LHCN-M2 (cell line): ENCODE measurements around the gene TPR. TPM values are rescaled to one million over a fixed set of nuclear protein-coding genes. Genes with fewer than 3 reads are reported as not detected.
A peak's percentile ranks its signal among the peaks of the same experiment; 100 is the strongest.
"Not testable (repeated sequence)": the region's sequence is repeated elsewhere in the genome, so short reads cannot be mapped to it uniquely, and the experiment has no call there.

ENCODE experiments used
- DNase-seq: peaks from one replicate; pipeline ENCODE4 v3.0.0-alpha.2; 2012; ENCODE audit warnings: low read depth
- polyA plus RNA-seq: library from polyadenylated mRNA; unstranded; fragments of >200 nt; gene quantifications from one replicate; pipeline ENCODE4 v1.2.1, GENCODE V29; 2012; ENCODE audit warnings: missing spikeins
- total RNA-seq: library from RNA; depleted of rRNA; stranded (reverse); fragments of >200 nt; gene quantifications from 2 replicates; pipeline ENCODE4 v1.2.3, GENCODE V29; 2014; rRNA removed

TPR gene
- 53.7 and 75.6 TPM in 2 replicates for total RNA-seq
- polyA plus RNA-seq: 10.9 TPM

DNA sequence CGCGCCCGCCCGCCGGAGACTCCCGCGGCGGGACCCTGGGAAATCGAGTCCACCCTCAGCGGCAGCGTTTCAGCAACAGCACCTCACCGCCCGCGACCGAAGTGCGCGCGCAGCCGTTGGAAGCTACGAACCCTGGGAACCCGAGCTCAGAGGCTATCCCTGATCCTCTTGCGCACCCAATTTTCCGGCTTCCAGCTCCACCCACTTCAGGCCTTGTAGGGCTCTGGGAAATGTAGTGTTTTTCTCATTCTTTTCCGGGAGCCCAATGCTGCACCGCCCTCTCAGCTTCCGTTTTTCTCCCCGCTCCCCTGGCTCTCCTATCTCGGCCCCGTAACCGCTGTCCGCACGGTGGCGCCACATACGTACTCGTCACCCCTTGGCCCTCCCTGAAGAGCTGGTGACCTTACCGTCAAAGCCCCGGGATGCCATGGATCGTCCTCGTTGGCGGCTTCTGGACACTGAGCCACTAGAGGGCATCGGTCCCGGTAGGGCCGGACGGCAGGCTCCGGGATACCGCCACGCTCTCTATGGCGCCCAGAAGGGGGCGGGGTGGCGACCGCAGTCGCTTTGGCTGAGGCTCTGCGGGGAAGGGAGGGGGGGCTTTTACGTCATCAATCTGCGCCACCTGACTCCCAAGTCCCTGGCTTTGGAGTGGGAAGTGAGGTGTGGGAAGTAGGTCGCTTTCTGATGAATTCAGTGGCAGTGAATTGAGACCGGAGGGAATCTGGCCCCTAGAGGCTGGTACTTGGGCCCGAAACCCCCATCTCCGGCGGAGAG is at the start of gene TPR, which contains the start of gene ODR4:
TPR (minus strand) TSS at position 102 of the 777 bp plus-strand sequence. CDS start 225 bp downstream, outside the sequence.
ODR4 (plus strand) TSS at position 687 of the 777 bp plus-strand sequence. CDS start 3,948 bp downstream, outside the sequence.
- peak; percentile 99 for DNase-seq

GRCh38 chr1:186424539-186424938 is 49.5 kb upstream of the TPR start:
- peak; percentile 92 for DNase-seq

GRCh38 chr1:186421446-186421845 is 46.4 kb upstream of the TPR start:
- DNase-seq: no peak

DNA sequence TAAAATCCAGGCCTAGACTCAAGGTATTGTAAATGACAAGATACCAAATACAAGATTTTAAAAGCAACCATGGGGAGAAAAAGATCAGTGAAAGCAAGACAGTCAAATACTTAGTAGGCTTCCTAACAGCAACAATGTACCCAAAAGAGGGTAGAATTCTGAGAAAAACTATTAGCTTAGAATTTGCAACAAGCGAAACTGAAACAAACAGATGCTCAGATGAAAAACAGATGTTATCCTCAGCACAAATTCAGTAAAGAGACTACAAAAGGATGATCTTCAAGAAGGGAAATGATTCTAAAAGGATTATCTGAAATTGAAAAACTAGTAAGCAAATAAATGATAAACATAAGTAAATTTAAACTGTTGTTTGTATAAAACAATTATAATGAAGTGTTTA is 45.9 kb upstream of the TPR start:
- no peak for DNase-seq

- no peak for DNase-seq
Observed at GRCh38 chr1:186420311-186420710, 45.3 kb upstream of the TPR start.

- no peak for DNase-seq
Observed at GRCh38 chr1:186418503-186418902, 43.5 kb upstream of the TPR start.

GRCh38 chr1:186413319-186413718 is 38.3 kb upstream of the TPR start:
- peak; percentile 24 for DNase-seq

DNA sequence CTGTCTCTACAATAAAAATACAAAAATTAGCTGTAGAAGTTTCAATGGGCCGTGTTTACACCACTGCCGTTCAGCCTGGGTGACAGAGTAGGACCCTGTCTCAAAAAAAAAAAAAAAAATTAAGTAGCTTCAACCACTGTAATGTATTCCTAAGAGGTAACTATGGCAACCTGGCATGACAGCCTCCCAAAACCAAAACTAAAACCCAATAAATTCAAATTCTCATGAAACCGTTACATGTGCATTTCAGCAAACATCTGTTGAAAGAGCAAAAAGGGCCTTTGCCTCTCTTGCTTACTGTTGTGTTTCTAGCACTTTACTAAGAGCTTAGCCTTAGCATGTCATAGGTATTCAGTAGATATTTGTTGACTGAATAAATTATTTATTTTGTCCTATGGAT is 34.0 kb upstream of the TPR start:
- DNase-seq: no peak

GRCh38 chr1:186404454-186405051 is 29.5 kb upstream of the TPR start:
- DNase-seq: peak; percentile 47

DNA sequence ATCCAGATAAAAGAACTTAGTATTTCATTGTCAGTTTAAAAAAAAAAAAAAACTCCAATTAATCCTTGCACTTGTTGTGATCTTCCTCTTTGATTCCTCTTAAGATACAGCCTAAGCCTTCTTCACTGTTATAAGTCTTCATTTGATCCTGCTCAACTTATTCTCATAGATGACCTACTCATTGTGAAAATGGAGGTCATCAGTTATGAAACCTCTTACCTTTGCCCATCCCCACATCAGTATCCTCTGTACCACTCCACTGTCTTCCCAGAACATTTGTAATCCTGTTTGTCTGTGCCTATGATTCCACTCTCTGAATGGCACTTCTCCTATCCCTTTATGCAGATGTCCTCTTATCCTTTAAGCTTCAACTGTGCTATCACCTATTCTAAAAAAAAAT is 28.6 kb upstream of the TPR start:
- DNase-seq: no peak

- not testable (repeated sequence) for DNase-seq
Observed at GRCh38 chr1:186401446-186401845, 26.4 kb upstream of the TPR start.

DNA sequence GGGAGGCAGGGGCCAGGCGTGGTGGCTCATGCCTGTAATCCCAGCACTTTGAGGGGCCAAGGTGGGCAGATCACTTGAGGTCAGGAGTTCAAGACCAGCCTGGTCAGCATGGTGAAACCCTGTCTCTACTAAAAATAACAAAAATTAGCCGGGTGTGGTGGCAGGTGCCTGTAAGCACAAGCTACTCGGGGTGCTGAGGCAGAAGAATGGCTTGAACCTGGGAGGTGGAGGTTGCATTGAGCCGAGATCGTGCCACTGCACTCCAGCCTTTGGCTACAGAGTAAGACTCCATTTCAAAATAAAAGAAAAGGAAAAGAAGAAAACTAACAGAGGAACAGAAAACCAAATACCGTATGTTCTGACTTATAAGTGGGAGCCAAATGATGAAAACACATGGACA is 17.7 kb upstream of the TPR start:
- DNase-seq: not testable (repeated sequence)

DNA sequence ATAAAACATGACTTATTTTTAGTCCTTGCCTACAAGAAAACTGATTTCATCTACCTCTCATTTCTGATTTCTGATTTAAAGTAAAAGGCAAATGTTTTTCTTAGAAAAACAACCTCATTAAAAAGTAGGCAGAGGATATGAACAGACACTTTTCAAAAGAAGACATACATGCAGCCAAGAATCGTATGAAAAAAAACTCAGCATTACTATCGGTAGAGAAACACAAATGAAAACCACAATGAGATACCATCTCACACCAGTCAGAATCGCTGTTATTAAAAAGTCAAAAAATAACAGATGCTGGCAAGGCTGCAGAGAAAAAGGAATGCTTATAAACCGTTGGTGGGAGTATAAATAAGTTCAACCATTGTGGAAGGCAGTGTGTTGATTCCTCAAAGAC is 16.8 kb upstream of the TPR start:
- DNase-seq: no peak

GRCh38 chr1:186390925-186391324 is 15.9 kb upstream of the TPR start:
- DNase-seq: no peak

DNA sequence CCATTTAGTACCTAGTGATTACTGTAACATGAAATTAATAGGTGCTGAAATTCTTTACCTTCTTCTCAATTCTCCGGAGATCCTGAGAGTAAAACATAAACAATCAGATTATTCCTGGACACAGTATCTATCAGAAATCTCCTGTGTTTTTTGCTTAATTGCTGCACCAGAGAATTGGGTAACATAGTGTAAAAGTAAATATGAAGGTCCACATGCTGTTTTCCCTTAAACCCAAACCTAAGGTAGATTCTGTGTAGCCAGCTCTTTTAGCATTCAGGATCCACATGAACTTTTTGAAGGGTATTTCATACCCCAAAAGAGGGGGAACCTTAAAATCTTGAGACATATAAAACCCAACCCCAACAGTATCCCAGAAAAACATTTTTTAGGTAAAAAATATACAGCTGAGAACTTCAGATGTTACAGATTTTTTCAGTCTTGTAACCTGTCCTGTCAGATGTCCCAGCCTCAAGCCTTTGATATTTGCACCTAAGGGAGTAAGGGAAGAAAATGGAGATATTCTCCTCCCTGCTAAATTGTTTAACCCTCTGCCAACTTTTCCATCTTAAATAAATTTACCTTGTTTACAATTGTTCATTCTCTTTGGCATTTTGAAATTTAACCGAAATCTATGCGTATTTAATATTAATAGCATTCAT is 11.8 kb upstream of the TPR start:
- no peak for DNase-seq

GRCh38 chr1:186375929-186376319 is 871 bp upstream of the TPR start:
- DNase-seq: no peak

- DNase-seq: peak; percentile 8
Observed at GRCh38 chr1:186374303-186375151, 526 bp downstream of the TPR start.

GRCh38 chr1:186347837-186348691 is 27.0 kb downstream of the TPR start:
- not testable (repeated sequence) for DNase-seq

- no peak for DNase-seq
Observed at GRCh38 chr1:186340772-186341171, 34.3 kb downstream of the TPR start.

- DNase-seq: no peak
Observed at GRCh38 chr1:186337554-186337953, 37.5 kb downstream of the TPR start.

GRCh38 chr1:186330758-186331157 is 44.3 kb downstream of the TPR start:
- no peak for DNase-seq
